Trophoblast cell (in vitro differentiated cells and primary cell): ENCODE data around the gene APC.

Source experiments
- DNase-seq, 2 donors: peaks; one replicate each; pipeline ENCODE4 v3.0.0-alpha.2; 2016
- H2AFZ ChIP-seq: 2 replicates; pipeline ENCODE4 v1.6.1; 2013; ENCODE audit warnings: low read length, moderate library complexity, mild to moderate bottlenecking; ENCODE audit not compliant: insufficient read depth, poor library complexity
- H2AK5ac ChIP-seq: 2 replicates; pipeline ENCODE4 v1.6.1; 2013; ENCODE audit warnings: mild to moderate bottlenecking, low read length
- H2BK120ac ChIP-seq: 2 replicates; pipeline ENCODE4 v1.6.1; 2013; ENCODE audit warnings: low read length, mild to moderate bottlenecking, moderate library complexity; ENCODE audit not compliant: insufficient read depth, poor library complexity
- H2BK12ac ChIP-seq: 2 replicates; pipeline ENCODE4 v1.6.1; 2013; ENCODE audit warnings: mild to moderate bottlenecking, low read length, moderate library complexity
- H2BK5ac ChIP-seq: 2 replicates; pipeline ENCODE4 v1.6.1; 2013; ENCODE audit warnings: low read length, low read depth, moderate library complexity, mild to moderate bottlenecking; ENCODE audit not compliant: poor library complexity
- H3K14ac ChIP-seq: 2 replicates; pipeline ENCODE4 v1.6.1; 2013; ENCODE audit warnings: mild to moderate bottlenecking, low read length
- H3K18ac ChIP-seq: 2 replicates; pipeline ENCODE4 v1.6.1; 2013; ENCODE audit warnings: mild to moderate bottlenecking, low read length
- H3K23ac ChIP-seq: 2 replicates; pipeline ENCODE4 v1.6.1; 2013; ENCODE audit warnings: low read length
- H3K27ac ChIP-seq: 2 replicates; pipeline ENCODE4 v1.5.1; 2013; ENCODE audit warnings: low read depth, mild to moderate bottlenecking, inconsistent platforms, low read length, moderate library complexity
- H3K27me3 ChIP-seq: 2 replicates; pipeline ENCODE4 v1.6.1; 2013; ENCODE audit warnings: inconsistent platforms, mild to moderate bottlenecking, low read length, moderate library complexity; ENCODE audit not compliant: insufficient read depth
- H3K36me3 ChIP-seq, 2 experiments: 1 replicate in 1 of 2; 2 replicates in 1 of 2; pipeline ENCODE4 v1.6.1; 2013; ENCODE audit warnings: low read length in 2 of 2, mild to moderate bottlenecking in 2 of 2, moderate library complexity in 1 of 2; ENCODE audit not compliant: insufficient read depth in 2 of 2, control insufficient read depth in 1 of 2
- H3K4ac ChIP-seq: 2 replicates; pipeline ENCODE4 v1.6.1; 2013; ENCODE audit warnings: low read depth, mild to moderate bottlenecking, low read length, moderate library complexity
- H3K4me1 ChIP-seq, 2 experiments: 1 replicate in 1 of 2; 2 replicates in 1 of 2; pipeline ENCODE4 v1.6.1; 2013; ENCODE audit warnings: low read length in 2 of 2, mild to moderate bottlenecking in 2 of 2, moderate library complexity in 1 of 2; ENCODE audit not compliant: insufficient read depth in 2 of 2, control insufficient read depth in 1 of 2
- H3K4me2 ChIP-seq: 2 replicates; pipeline ENCODE4 v1.6.1; 2013; ENCODE audit warnings: inconsistent platforms, mild to moderate bottlenecking, low read length, moderate library complexity
- H3K4me3 ChIP-seq: 2 replicates; pipeline ENCODE4 v1.5.1; 2013; ENCODE audit warnings: mild to moderate bottlenecking, low read depth, low read length, inconsistent platforms
- H3K79me1 ChIP-seq: one replicate; pipeline ENCODE4 v1.6.1; 2013; ENCODE audit warnings: low read length
- H3K79me2 ChIP-seq: 2 replicates; pipeline ENCODE4 v1.6.1; 2013; ENCODE audit warnings: low read length, mild to moderate bottlenecking; ENCODE audit not compliant: control insufficient read depth, insufficient read depth, poor library complexity
- H3K9ac ChIP-seq: 2 replicates; pipeline ENCODE4 v1.6.1; 2013; ENCODE audit warnings: mild to moderate bottlenecking, low read length
- H3K9me3 ChIP-seq: 2 replicates; pipeline ENCODE4 v1.6.1; 2013; ENCODE audit warnings: low read depth, mild to moderate bottlenecking, control low read depth, inconsistent platforms, low read length; ENCODE audit not compliant: insufficient read depth
- H4K12ac ChIP-seq: 2 replicates; pipeline ENCODE4 v1.6.1; 2013; ENCODE audit warnings: low read depth, mild to moderate bottlenecking, low read length, moderate library complexity
- H4K8ac ChIP-seq: 2 replicates; pipeline ENCODE4 v1.6.1; 2013; ENCODE audit warnings: low read depth, mild to moderate bottlenecking, low read length, moderate library complexity
- H4K91ac ChIP-seq: one replicate; pipeline ENCODE4 v1.6.1; 2013; ENCODE audit warnings: low read depth, mild to moderate bottlenecking, low read length, moderate library complexity
- whole genome bisulfite sequencing: extraction: QIAGEN DNeasy Blood & Tissue Kit; methylation state at CpG from one replicate; pipeline ENCODE4 v1.1.7; 2013; ENCODE audit warnings: missing lambda C conversion rate; ENCODE audit not compliant: insufficient read length, insufficient coverage; ENCODE audit errors: extremely low coverage; 5-methylcytosine and 5-hydroxymethylcytosine counted together

Gene APC

GRCh38 chr5:112860929-112861637 is 123.4 kb downstream of the APC start, which contains the start of gene SRP19:
SRP19 (plus strand) TSS chr5:112861287; CDS start chr5:112861377, 90 bp downstream.
- Histone ChIP-seq H2BK5ac (peak within 1 kb of the TSS; percentile 74), H2BK120ac (peak within 1 kb of the TSS; percentile 82), H3K9ac (peak within 1 kb of the TSS; percentile 84), H4K8ac (peak within 1 kb of the TSS; percentile 97), H3K18ac (peak within 1 kb of the TSS; percentile 93), H4K91ac (peak within 1 kb of the TSS; percentile 86), H3K79me2 (peaks cover 11% of the 10 kb centered on the region), H3K23ac (no peak within 1 kb of the TSS), H3K9me3 (no peaks in the 10 kb centered on the region), H2AFZ (peak within 1 kb of the TSS; percentile 94), H3K14ac (peak within 1 kb of the TSS; percentile 99), H2AK5ac (peak within 1 kb of the TSS; percentile 93), H4K12ac (peak within 1 kb of the TSS; percentile 98), H3K4me3 (peak within 1 kb of the TSS; percentile 90), H3K27ac (peak within 1 kb of the TSS; percentile 71), H2BK12ac (no peak within 1 kb of the TSS), H3K4ac (peak within 1 kb of the TSS; percentile 99), H3K79me1 (peaks cover 6% of the 10 kb centered on the region), H3K36me3 (peaks cover 14 to 15% of the 10 kb centered on the region in 2 experiments), H3K4me2 (peak within 1 kb of the TSS; percentile 77), H3K4me1 (peaks cover 6% of the 10 kb centered on the region in 2 experiments), H3K27me3 (no peaks in the 10 kb centered on the region)
- DNase-seq, result peak; percentile 96 to 99
- WGBS, result no CpG with 5 or more reads among the region's 47 CpGs

- no CpG with 5 or more reads among the region's 8 CpGs for WGBS
- H2AK5ac ChIP-seq, result peak overlapping the region; percentile 93
- H2BK12ac ChIP-seq, result no peak overlapping the region
- peak overlapping the region; percentile 72 for H3K4me2 ChIP-seq
- H2BK120ac ChIP-seq, result peak overlapping the region; percentile 82
- no peak overlapping the region for H3K23ac ChIP-seq
- peaks cover 6% of the 10 kb centered on the region for H3K79me1 ChIP-seq
- H3K4me1 ChIP-seq, result peaks cover 6% of the 10 kb centered on the region in 2 experiments
- H4K8ac ChIP-seq, result peak overlapping the region; percentile 97
- peak overlapping the region; percentile 98 for H4K12ac ChIP-seq
- H3K36me3 ChIP-seq, result peaks cover 17 to 19% of the 10 kb centered on the region in 2 experiments
- H3K9me3 ChIP-seq, result no peaks in the 10 kb centered on the region
- peak overlapping the region; percentile 98 for H3K4ac ChIP-seq
- H3K4me3 ChIP-seq, result peak overlapping the region; percentile 90
- H3K18ac ChIP-seq, result no peak overlapping the region
- peak overlapping the region; percentile 74 for H2BK5ac ChIP-seq
- H3K27me3 ChIP-seq, result no peaks in the 10 kb centered on the region
- peak overlapping the region; percentile 86 for H4K91ac ChIP-seq
- H2AFZ ChIP-seq, result peak overlapping the region; percentile 91
- peak overlapping the region; percentile 99 for H3K14ac ChIP-seq
- H3K79me2 ChIP-seq, result peaks cover 11% of the 10 kb centered on the region
- H3K9ac ChIP-seq, result peak overlapping the region; percentile 84
- H3K27ac ChIP-seq, result peak overlapping the region; percentile 71
- DNase-seq, result no peak
Observed at GRCh38 chr5:112861638-112861985, 123.9 kb downstream of the APC start.

GRCh38 chr5:112862085-112862484 is 124.4 kb downstream of the APC start:
- H3K4me3 ChIP-seq, result no peak overlapping the region
- H2BK120ac ChIP-seq, result peak overlapping the region; percentile 33
- WGBS, result no CpG with 5 or more reads among the region's 9 CpGs
- H3K18ac ChIP-seq, result peak overlapping the region; percentile 37
- H3K79me2 ChIP-seq, result peaks cover 11% of the 10 kb centered on the region
- no peak overlapping the region for H4K91ac ChIP-seq
- peak overlapping the region; percentile 47 for H4K8ac ChIP-seq
- peaks cover 6% of the 10 kb centered on the region in 2 experiments for H3K4me1 ChIP-seq
- H3K14ac ChIP-seq, result no peak overlapping the region
- DNase-seq, result no peak
- peak overlapping the region; percentile 99 for H3K4ac ChIP-seq
- peak overlapping the region; percentile 24 for H3K9ac ChIP-seq
- H3K27ac ChIP-seq, result no peak overlapping the region
- peak overlapping the region; percentile 79 for H2AK5ac ChIP-seq
- no peaks in the 10 kb centered on the region for H3K27me3 ChIP-seq
- peaks cover 6% of the 10 kb centered on the region for H3K79me1 ChIP-seq
- no peak overlapping the region for H3K23ac ChIP-seq
- H2BK12ac ChIP-seq, result no peak overlapping the region
- peak overlapping the region; percentile 87 for H4K12ac ChIP-seq
- peak overlapping the region; percentile 40 for H2BK5ac ChIP-seq
- H3K4me2 ChIP-seq, result peak overlapping the region; percentile 72
- H2AFZ ChIP-seq, result no peak overlapping the region
- H3K36me3 ChIP-seq, result peaks cover 19 to 20% of the 10 kb centered on the region in 2 experiments
- H3K9me3 ChIP-seq, result no peaks in the 10 kb centered on the region

- Histone ChIP-seq H2BK12ac (no peak overlapping the region), H4K12ac (no peak overlapping the region), H3K14ac (no peak overlapping the region), H3K27ac (no peak overlapping the region), H3K36me3 (peaks cover 20 to 23% of the 10 kb centered on the region in 2 experiments), H2BK120ac (no peak overlapping the region), H2AFZ (no peak overlapping the region), H4K91ac (no peak overlapping the region), H3K27me3 (no peaks in the 10 kb centered on the region), H4K8ac (no peak overlapping the region), H3K4me1 (peaks cover 6% of the 10 kb centered on the region in 2 experiments), H2BK5ac (no peak overlapping the region), H3K79me1 (peaks cover 6% of the 10 kb centered on the region), H2AK5ac (no peak overlapping the region), H3K4me2 (no peak overlapping the region), H3K18ac (no peak overlapping the region), H3K9me3 (no peaks in the 10 kb centered on the region), H3K79me2 (peaks cover 11% of the 10 kb centered on the region), H3K4me3 (no peak overlapping the region), H3K23ac (no peak overlapping the region), H3K4ac (no peak overlapping the region), H3K9ac (no peak overlapping the region)
- WGBS, result no CpG with 5 or more reads among the region's 4 CpGs
- DNase-seq, result peak; percentile 27 to 58
Observed at GRCh38 chr5:112863549-112863948, 125.9 kb downstream of the APC start.
